ENCODE results near the gene ANXA7.
"Not testable (repeated sequence)": the region's sequence is repeated elsewhere in the genome, so short reads cannot be mapped to it uniquely, and the experiment has no call there.

ANXA7 gene

GRCh38 chr10:73408061-73408460 lies 5.8 kb downstream of the ANXA7 start:
- no peak for DNase-seq

- DNase-seq, result no peak
Observed at GRCh38 chr10:73407495-73407894, 6.4 kb downstream of the ANXA7 start.

- no peak for DNase-seq
Observed at GRCh38 chr10:73406846-73407245, 7.0 kb downstream of the ANXA7 start.

GRCh38 chr10:73405556-73405955 lies 8.3 kb downstream of the ANXA7 start:
- DNase-seq, result no peak

GRCh38 chr10:73404690-73405089 lies 9.2 kb downstream of the ANXA7 start:
- no peak for DNase-seq

GRCh38 chr10:73401636-73402035 lies 12.2 kb downstream of the ANXA7 start:
- DNase-seq, result no peak

- no peak for DNase-seq
Observed at GRCh38 chr10:73399063-73399462, 14.8 kb downstream of the ANXA7 start.

- DNase-seq, result no peak
Observed at GRCh38 chr10:73398024-73398423, 15.8 kb downstream of the ANXA7 start.

- DNase-seq, result not testable (repeated sequence)
Observed at GRCh38 chr10:73394325-73394724, 19.5 kb downstream of the ANXA7 start.

GRCh38 chr10:73388228-73388627 lies 25.6 kb downstream of the ANXA7 start:
- no peak for DNase-seq

- DNase-seq, result no peak
Observed at GRCh38 chr10:73386583-73386982, 27.3 kb downstream of the ANXA7 start.

- no peak for DNase-seq
Observed at GRCh38 chr10:73379064-73379748, 34.7 kb downstream of the ANXA7 start.

GRCh38 chr10:73376679-73377078 lies 37.2 kb downstream of the ANXA7 start:
- no peak for DNase-seq

GRCh38 chr10:73368238-73368637 lies 45.6 kb downstream of the ANXA7 start:
- DNase-seq, result peak in 2 of 51 donors; percentile 28 to 31

GRCh38 chr10:73366381-73367298 lies 47.2 kb downstream of the ANXA7 start:
- DNase-seq, result no peak

- DNase-seq, result no peak
Observed at GRCh38 chr10:73364964-73365363, 48.9 kb downstream of the ANXA7 start.

- no peak for DNase-seq
Observed at GRCh38 chr10:73359492-73359891, 54.4 kb downstream of the ANXA7 start.

GRCh38 chr10:73358331-73359279 lies 55.3 kb downstream of the ANXA7 start, which contains the start of gene CFAP70:
Gene CFAP70, minus strand, starts transcription at chr10:73358864. Its CDS starts 4,068 bp downstream, at chr10:73354796.
- peak; percentile 11 to 94 (median 77) for DNase-seq

- DNase-seq, result no peak
Observed at GRCh38 chr10:73357821-73358220, 56.0 kb downstream of the ANXA7 start.

- no peak for DNase-seq
Observed at GRCh38 chr10:73357166-73357565, 56.7 kb downstream of the ANXA7 start.

GRCh38 chr10:73344269-73344668 lies 69.6 kb downstream of the ANXA7 start:
- DNase-seq, result no peak

All from hypothalamus (tissue), 51 donors.